Osteocyte (in vitro differentiated cells): Measurements from ENCODE around the gene NIT2. TPM values are rescaled to one million over a fixed set of nuclear protein-coding genes. Genes with fewer than 3 reads are reported as not detected.

ENCODE experiments used
- DNase-seq: peaks from one replicate; pipeline ENCODE4 v3.0.0; 2021; ENCODE audit warnings: mixed read lengths; ENCODE audit not compliant: unreplicated experiment; ENCODE audit errors: extremely low spot score
- H3K27ac Mint-ChIP-seq: one replicate; pipeline ENCODE4 v1.8.0; 2021; ENCODE audit warnings: mild to moderate bottlenecking, mixed read lengths; ENCODE audit not compliant: unreplicated experiment
- H3K27me3 Mint-ChIP-seq: one replicate; pipeline ENCODE4 v1.8.0; 2021; ENCODE audit warnings: mixed read lengths; ENCODE audit not compliant: unreplicated experiment
- H3K36me3 Mint-ChIP-seq: one replicate; pipeline ENCODE4 v1.8.0; 2021; ENCODE audit warnings: mixed read lengths; ENCODE audit not compliant: unreplicated experiment
- H3K4me1 Mint-ChIP-seq: one replicate; pipeline ENCODE4 v1.8.0; 2021; ENCODE audit warnings: mixed read lengths; ENCODE audit not compliant: unreplicated experiment
- H3K4me3 Mint-ChIP-seq: one replicate; pipeline ENCODE4 v1.8.0; 2021; ENCODE audit warnings: mild to moderate bottlenecking, moderate library complexity, mixed read lengths; ENCODE audit not compliant: unreplicated experiment
- H3K9me3 Mint-ChIP-seq: one replicate; pipeline ENCODE4 v1.8.0; 2021; ENCODE audit warnings: mixed read lengths; ENCODE audit not compliant: unreplicated experiment
- CTCF ChIP-seq: fragments of 200-600 bp; sonication (generic); IDR thresholded peaks from 2 replicates; pipeline ENCODE4 v1.5.0; 2021; ENCODE audit warnings: antibody characterized with exemption, mild to moderate bottlenecking, moderate library complexity
- long read RNA-seq: library from polyadenylated mRNA; unstranded; transcript quantifications from one replicate; pipeline ENCODE4 v2.0.0, GENCODE V29; 2021
- total RNA-seq: library from RNA; stranded (reverse); gene quantifications from 2 replicates; pipeline ENCODE4 v1.2.1, GENCODE V29; 2021

Gene NIT2
- 46.3 and 47.4 TPM in 2 replicates for total RNA-seq
- long read RNA-seq, full-length matches to known transcripts: 103 of 111 reads
- long read RNA-seq, partial matches to known transcripts: 2 of 111 reads
- long read RNA-seq, other reads (novel, unspliced or antisense): 6 of 111 reads

DNA sequence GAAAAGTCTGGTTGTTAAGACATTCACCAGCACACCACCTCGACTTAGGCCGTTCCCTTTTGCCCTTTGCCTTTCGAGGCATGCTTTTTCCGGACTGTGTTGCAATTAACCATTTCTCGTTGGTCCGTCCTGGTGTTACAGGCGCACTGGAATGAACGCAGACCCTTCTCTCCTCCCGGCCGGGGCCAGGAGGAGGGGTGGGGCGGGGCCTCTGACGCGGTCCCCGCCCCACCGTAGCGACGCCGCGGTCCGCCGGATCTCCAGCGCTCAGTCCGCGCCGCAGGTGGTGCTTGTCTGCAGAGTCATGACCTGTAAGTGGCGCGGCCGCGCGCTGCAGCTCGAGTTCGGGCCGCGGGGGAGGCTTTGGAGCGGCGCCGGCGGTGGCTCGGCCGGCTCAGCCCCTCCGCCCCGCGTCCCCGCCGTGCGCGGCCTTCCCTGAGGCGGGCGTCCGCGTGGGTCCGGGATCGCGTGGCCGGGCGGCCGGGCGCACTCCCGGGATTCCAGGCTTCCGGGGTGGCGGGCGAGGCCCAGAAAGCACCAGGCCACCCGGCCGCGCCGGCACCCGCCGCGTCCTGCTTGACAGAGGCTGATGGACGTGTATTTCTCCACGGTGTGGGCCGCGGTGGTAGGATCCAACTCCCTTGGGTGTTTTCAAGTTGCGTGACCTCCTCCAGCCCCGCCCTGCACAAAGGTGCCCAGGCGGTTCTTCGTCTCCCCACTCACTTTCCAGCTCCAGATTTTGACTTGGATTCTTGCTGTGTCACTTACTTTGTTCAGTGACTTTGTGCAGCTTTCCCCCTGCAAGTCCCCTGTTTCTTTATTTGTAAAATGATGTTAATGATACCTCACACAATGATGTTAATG, at the start of gene NIT2:
Gene NIT2, plus strand, starts transcription at position 270 of the 864 bp plus-strand sequence. Its CDS starts 35 bp downstream, at position 305.
- Mint-ChIP-seq H3K9me3 (no peaks in the 10 kb centered on the region), H3K4me1 (peaks cover 19% of the 10 kb centered on the region), H3K27me3 (no peaks in the 10 kb centered on the region), H3K36me3 (peaks cover 8% of the 10 kb centered on the region), H3K27ac (peak within 1 kb of the TSS; percentile 94), H3K4me3 (peak within 1 kb of the TSS; percentile 80)
- TF ChIP-seq CTCF: no peak
- peak; percentile 92 for DNase-seq

- Mint-ChIP-seq H3K27me3 (no peaks in the 10 kb centered on the region), H3K4me3 (no peak overlapping the region), H3K27ac (no peak overlapping the region), H3K36me3 (peaks cover 30% of the 10 kb centered on the region), H3K4me1 (peaks cover 3% of the 10 kb centered on the region), H3K9me3 (no peaks in the 10 kb centered on the region)
- no peak for DNase-seq
- no peak for TF ChIP-seq CTCF
Measured at GRCh38 chr3:100288288-100288894, 46.2 kb upstream of the NIT2 start.

GRCh38 chr3:100289339-100289738, 45.2 kb upstream of the NIT2 start:
- Mint-ChIP-seq H3K4me1 (peaks cover 3% of the 10 kb centered on the region), H3K27me3 (no peaks in the 10 kb centered on the region), H3K9me3 (no peaks in the 10 kb centered on the region), H3K36me3 (peaks cover 26% of the 10 kb centered on the region), H3K4me3 (no peak overlapping the region), H3K27ac (peak overlapping the region; percentile 6)
- DNase-seq: no peak
- TF ChIP-seq CTCF: no peak

DNA sequence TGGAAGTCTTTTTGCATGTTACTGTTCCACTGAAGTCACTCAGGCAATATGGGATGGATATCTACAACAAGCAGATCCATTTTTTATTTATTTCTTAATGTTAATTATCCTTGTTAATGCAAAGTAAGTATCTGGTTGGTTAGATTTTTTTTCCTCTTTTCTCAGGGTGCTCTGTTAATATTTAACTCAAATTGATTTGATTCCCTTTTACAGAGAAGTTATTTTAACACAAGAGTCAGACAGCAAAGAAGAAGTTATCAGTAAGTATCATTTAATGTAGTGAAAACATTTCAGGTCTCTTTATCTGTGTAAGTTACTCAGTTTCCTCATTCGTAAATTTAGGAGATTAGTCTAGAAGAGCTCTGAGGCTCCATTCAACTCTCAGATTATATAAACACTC, 39.5 kb upstream of the NIT2 start:
- Mint-ChIP-seq H3K4me3 (no peak overlapping the region), H3K36me3 (peaks cover 38% of the 10 kb centered on the region), H3K27me3 (no peaks in the 10 kb centered on the region), H3K27ac (no peak overlapping the region), H3K9me3 (no peaks in the 10 kb centered on the region), H3K4me1 (no peaks in the 10 kb centered on the region)
- no peak for DNase-seq
- TF ChIP-seq CTCF: no peak

DNA sequence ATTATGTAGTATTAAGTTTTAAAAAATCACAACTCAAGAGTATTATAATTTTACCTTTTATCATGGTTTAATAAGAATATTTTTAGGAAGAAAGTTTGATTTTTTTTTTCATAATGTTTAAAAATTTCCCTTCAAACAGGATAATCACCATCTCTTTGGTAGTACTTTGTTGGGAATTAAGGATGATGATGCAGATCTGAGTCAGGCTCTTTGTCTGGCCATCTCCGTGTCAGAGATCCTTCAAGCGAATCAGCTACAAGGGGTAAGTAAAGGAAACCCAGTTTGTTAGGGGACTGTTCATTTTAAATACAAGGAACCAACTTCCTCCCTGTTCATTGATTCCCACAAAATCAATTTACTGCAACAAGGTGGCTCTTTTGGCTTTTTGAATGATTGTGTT, 36.8 kb upstream of the NIT2 start:
- peaks cover 2% of the 10 kb centered on the region for H3K4me1 Mint-ChIP-seq
- H3K4me3 Mint-ChIP-seq: no peak overlapping the region
- DNase-seq: no peak
- no peak overlapping the region for H3K27ac Mint-ChIP-seq
- TF ChIP-seq CTCF: no peak
- peaks cover 50% of the 10 kb centered on the region for H3K36me3 Mint-ChIP-seq
- H3K27me3 Mint-ChIP-seq: no peaks in the 10 kb centered on the region
- no peaks in the 10 kb centered on the region for H3K9me3 Mint-ChIP-seq
